HG03045 (cell line): ENCODE results near the gene CDADC1.
"Not testable (repeated sequence)": the region's sequence is repeated elsewhere in the genome, so short reads cannot be mapped to it uniquely, and the experiment has no call there.

Experiments used
- ATAC-seq: cut with Tn5 transposase; IDR thresholded peaks from one replicate; pipeline ENCODE4 v1.9.1; 2021; ENCODE audit warnings: mild to moderate bottlenecking, moderate library complexity; ENCODE audit not compliant: unreplicated experiment

CDADC1 gene

GRCh38 chr13:49292742-49293486, 45.2 kb downstream of the CDADC1 start:
- ATAC-seq, result no peak

DNA sequence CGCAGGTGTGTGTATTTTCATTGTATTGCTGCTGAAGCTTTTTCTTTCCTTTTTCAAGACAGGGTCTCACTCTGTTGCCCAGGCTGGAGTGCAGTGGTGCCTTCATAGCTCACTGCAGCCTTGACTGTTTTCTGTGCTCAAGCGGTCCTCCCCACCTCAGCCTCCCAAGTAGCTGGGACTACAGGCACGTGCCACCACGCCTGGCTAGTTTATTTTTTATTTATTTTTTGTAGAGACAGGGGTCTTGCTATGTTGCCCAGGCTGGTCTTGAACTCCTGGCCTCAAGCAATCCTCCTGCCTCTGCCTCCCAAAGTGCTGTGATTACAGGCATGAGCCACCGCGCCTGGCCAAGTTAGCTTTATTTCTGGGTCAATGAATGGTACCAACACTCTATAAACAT, 47.0 kb downstream of the CDADC1 start:
- not testable (repeated sequence) for ATAC-seq

- no peak for ATAC-seq
Observed at GRCh38 chr13:49295244-49295643, 47.5 kb downstream of the CDADC1 start.

DNA sequence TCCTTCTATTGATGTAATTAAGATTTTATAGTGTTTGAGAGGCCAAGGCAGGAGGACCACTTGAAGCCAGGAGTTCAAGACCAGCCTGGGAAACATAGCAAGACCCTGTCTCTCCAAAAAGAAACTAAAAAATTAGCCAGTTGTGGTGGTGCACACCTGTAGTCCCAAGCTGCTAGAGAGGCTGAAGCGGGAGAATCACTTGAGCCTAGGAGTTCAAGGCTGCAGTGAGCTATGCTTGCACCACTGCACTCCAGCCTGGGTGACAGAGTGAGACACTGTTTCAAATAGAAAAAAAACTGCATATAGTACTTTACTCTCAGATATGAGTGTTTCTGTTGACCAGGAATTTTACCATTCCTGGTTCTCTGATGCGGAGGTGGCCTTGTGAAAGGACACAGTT, 48.9 kb downstream of the CDADC1 start:
- ATAC-seq, result no peak

- ATAC-seq, result no peak
Observed at GRCh38 chr13:49297338-49297737, 49.6 kb downstream of the CDADC1 start.

DNA sequence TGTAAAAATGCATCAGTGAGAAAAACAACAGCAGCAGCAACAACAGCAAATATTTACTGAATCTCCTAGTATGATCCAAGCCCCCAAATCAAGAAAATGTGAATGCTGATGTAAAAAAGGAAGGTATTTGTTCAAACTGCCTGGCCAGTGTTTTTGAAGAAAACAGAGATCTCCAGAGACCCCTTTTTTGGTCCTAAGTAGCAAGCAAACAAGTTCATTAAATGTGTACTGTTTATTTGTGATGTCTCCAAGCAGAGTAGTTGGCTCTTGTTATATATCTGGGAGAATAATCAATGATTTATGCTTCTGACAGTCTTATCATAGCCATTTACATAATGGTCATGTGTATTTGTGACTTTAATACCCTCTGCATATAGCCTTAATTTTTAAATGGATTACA, 50.7 kb downstream of the CDADC1 start:
- no peak for ATAC-seq

- ATAC-seq, result no peak
Observed at GRCh38 chr13:49298903-49299605, 51.3 kb downstream of the CDADC1 start.

- ATAC-seq, result no peak
Observed at GRCh38 chr13:49300276-49300675, 52.6 kb downstream of the CDADC1 start.

GRCh38 chr13:49300739-49301589, 53.2 kb downstream of the CDADC1 start:
- ATAC-seq, result peak; percentile 89

DNA sequence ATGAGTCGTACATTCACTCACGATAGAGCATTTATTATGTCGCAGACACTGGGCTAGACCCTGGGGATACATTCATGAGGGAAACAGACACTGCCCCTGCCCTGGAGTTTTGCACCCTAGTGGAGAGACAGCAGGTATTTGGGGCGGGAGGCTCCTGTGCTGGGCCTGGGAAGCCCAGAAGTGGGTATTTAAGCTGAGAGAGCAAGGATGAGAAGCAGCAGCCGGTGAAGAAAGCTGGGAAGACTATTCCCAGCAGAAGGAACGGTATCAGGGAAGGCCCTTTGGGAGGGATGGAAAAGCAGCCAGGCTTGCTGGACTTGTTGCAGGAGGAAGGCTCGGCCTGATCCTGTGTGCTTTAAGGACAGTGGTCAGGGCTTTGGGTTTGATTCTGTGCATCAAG, 54.5 kb downstream of the CDADC1 start:
- ATAC-seq, result no peak

DNA sequence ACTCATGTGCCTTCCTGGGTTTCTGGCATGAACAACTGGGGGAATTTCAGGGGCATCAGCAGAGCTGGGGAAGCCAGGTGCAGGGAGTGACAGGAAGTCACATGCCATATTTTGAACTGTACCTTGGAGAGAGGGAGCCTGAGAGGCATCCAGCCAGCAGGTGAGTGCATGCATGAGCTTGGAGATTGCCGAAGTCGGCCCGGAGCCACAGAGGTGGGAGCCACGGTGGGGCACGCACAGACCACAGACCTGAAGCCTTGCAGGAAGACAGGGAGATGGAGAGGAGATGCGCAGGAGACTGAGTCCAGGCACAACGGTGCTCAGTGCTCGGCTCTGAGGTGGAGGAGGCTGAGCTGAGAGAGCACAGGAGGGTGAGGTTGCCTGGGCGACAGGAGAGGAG, 55.1 kb downstream of the CDADC1 start:
- ATAC-seq, result no peak

DNA sequence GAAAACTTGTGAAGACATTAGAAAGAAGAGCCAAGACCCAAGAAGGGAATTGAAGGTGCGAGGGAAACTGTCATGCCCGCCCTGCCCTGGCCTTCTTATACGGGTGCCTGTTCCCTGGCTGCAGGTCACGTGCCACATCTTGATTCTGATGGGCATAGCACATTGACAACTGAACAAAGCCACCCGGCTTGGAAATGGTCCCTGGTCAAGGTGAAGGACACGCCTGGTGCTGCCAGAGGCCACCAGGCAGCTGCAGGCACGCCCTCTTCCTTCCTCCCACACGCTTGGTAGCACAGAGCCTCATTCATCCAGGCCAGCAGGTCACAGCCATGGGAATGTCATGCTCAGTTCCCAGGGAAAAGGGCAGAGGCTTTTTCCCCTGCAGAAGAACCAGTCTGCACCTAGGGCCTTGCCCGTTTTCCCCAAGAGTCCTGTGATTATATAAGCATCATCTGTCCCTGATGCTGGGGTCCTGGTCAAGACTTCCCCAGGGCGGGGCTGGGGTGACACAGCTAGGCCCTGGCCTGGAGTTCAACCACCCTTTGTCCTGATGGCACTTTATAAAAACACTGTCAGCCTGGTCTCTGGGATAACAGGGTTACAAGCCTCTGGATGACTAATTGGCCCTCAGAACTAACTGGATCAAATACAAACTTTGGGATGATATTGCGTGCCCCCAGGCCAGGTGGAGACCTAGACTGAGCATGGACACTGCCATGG, 56.0 kb downstream of the CDADC1 start:
- ATAC-seq, result no peak

DNA sequence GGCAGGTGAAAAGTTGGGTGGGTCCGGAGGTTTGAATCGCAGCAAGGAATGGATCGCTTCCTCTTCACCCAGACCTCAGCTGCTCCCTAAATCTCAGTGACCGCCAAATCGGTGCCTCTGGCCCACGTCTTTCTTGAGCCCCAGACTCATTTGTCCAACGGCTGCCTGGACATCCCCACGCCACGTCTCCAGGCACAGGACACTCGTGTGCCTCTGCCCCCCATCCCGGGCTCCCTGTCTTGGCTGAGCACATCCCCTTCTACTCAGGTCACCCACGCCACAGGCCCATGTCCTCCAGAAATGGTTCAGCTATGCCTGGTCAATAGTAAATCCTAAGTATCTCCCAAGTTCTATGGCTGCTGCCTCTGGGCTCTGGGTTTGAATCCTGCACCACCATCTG, 56.6 kb downstream of the CDADC1 start:
- ATAC-seq, result no peak

DNA sequence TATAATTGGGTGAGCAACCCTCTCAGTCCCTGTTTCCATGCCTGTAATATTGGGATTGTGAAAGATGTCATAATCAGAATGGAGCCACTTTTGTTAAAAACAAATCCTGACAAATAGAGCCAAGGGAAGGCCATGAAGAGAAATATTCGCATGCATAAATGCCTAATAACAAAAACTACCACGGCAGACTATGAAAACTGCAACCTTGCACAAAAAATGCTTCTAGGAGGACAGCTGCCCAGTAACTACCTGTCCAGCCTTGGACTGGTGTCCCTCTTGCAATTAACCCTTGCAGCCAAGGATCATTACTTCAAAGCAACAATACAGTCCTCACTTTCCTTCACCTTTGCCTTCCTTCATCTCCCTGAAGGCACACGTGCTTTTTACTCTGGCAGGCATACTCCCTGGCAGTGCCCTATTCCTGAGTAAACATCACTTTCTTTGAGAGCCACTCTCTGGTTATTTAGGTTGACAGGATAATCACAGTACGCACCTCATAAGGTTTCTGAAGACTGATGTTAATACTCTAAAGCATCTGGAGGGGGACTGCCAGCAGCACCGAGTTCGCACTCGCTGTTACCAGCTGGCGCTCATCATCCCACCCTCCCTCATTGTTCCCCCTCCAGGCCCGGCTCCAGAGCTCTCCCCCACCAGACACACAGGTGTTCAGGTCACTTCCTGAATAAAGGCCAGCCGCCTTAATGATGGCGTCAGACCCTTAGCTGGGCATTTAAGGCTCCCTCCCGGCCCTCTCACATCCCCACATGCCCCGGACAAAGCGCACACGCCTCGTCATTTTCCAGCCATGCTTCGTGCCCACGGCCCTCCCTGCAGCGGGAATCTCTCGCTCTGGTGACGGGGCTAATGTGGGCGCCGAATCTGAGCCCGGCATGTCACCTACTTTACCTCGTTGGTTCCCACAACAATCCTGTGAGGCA, 57.3 kb downstream of the CDADC1 start:
- ATAC-seq, result no peak

GRCh38 chr13:49305792-49306425, 58.2 kb downstream of the CDADC1 start:
- ATAC-seq, result no peak

DNA sequence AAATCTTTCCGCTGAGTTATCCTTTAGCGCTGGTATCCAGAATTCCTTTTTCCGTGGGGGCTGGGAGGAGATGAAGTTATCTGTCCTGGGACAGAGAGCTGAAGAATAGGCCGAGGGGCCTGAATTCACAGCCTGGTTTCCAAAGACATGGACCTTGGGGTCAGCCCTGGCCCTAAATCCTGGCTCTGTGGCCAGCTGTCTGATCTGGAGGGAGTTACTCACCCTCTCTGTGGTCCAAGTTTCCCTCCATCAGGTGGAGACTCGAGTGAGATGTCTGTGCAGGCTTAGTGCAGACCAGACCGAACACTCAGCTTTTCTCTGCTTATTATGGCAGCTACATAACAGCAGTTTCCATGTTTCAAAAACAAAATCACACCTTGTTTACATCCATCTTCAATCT, 59.6 kb downstream of the CDADC1 start:
- no peak for ATAC-seq

DNA sequence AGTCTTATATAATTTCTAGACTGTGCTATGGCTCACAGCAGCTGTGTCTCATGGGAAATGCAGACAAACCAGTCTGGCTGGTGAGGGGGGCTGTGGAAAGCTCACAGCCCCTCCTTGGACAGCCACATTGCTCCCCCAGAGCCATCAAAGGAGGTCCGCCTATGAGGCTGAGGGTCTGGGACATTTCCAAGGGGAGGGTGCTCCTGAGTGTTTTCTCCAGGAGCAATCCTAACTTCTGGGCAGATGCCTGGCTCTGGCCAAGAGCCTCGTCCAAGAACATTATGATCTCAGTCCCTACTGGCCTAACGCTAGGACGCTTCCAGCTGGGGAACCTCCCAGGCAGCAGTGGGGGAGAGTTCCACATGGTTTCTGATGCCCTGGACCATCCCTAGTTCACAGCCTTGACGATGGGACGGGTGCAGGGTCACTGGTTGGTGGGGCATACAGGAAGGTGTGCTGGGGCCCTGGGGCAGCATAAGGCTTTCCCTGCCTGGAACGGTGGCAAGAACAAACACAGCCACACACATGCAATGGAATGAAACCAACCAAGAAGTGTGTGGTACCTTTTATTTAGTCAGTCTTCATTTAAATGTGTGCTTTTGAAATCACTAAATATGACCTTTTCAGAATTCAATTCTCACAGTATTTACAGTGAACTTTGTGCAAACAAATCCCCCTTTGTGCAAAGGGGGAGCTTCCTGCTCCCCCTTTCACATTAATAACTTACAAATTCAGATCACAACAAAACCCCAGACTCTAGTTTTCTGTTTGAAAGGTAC, 60.6 kb downstream of the CDADC1 start:
- ATAC-seq, result no peak

GRCh38 chr13:49308921-49309408, 61.2 kb downstream of the CDADC1 start:
- ATAC-seq, result no peak
